HG03060 (cell line): Measurements from ENCODE around the gene ABHD16A.
A peak's percentile ranks its signal among the peaks of the same experiment; 100 is the strongest.

ENCODE experiments used
- ATAC-seq: cut with Tn5 transposase; IDR thresholded peaks from one replicate; pipeline ENCODE4 v1.9.1; 2021; ENCODE audit warnings: low read depth, moderate number of reproducible peaks; ENCODE audit not compliant: unreplicated experiment

Gene ABHD16A

GRCh38 chr6:31732029-31732428 lies 28.9 kb upstream of the ABHD16A start:
- ATAC-seq: no peak

- ATAC-seq: no peak
Measured at GRCh38 chr6:31730631-31731086, 27.5 kb upstream of the ABHD16A start.

GRCh38 chr6:31729979-31730630 lies 27.0 kb upstream of the ABHD16A start:
- ATAC-seq: no peak

DNA sequence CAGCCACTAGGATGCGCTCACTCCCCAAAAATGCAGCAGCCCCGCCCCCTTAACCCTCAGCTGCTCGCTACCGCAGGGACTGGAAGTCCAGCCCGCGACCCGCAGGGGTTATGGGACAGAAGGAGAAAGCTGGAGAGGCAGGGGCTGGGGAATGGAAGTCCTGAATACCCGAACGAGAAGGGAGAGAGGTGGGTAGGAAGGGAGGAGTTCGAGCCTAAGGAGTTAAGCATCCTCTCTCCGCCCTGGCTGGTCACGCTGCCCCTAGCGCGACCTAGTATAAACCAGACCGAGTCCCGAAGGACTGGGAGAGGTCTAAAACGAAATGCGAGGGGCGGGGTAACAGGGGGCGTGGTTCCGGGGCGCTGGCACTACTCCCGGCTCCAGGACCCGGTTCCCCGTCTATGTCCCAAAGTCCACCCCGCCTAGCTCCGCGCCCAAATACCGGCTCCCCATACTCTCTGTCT lies 26.4 kb upstream of the ABHD16A start:
- no peak for ATAC-seq

DNA sequence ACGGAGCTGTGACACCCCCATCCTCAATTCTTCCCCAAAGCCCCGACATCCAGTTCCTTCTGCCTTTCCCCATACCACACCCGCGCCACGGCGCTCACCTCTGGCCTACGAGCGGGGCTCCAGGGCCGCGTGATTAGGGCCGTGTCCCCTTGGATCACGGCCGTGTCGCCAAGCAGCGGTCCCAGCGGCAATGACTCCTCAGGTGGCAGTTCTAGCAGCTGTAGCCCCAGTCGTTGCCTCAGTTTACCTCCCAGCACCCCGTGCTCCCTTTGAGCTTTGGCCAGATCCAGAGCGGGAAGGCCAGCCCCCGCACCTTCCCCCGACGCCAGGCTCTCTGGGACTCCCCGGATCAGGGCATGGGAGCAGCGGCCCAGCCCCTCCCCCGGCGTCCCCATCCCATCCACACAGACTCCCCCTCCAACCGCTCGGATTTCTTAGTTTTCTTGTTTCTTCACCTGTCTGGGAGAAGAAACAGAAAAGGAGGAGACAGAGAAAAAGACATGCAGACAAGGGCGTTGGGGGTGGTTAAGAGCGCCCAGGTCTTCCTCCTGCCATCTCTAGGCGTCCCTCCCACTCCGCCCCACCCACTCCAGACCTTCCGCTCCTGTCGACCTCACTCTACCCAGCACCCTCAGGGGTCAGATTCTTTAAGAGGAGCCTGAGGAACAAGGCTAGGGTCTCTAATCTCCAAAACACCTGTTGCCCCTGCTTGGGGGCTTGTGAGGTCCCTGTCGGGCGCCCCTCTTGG lies 25.8 kb upstream of the ABHD16A start, which contains the start of gene DDAH2:
TSS of gene DDAH2 (minus strand) at position 533 of the 748 bp plus-strand sequence. CDS start at position 395, 138 bp downstream.
- no peak for ATAC-seq

GRCh38 chr6:31727717-31728671 lies 24.9 kb upstream of the ABHD16A start:
- ATAC-seq: no peak

GRCh38 chr6:31727034-31727716 lies 24.1 kb upstream of the ABHD16A start:
- peak; percentile 42 for ATAC-seq

DNA sequence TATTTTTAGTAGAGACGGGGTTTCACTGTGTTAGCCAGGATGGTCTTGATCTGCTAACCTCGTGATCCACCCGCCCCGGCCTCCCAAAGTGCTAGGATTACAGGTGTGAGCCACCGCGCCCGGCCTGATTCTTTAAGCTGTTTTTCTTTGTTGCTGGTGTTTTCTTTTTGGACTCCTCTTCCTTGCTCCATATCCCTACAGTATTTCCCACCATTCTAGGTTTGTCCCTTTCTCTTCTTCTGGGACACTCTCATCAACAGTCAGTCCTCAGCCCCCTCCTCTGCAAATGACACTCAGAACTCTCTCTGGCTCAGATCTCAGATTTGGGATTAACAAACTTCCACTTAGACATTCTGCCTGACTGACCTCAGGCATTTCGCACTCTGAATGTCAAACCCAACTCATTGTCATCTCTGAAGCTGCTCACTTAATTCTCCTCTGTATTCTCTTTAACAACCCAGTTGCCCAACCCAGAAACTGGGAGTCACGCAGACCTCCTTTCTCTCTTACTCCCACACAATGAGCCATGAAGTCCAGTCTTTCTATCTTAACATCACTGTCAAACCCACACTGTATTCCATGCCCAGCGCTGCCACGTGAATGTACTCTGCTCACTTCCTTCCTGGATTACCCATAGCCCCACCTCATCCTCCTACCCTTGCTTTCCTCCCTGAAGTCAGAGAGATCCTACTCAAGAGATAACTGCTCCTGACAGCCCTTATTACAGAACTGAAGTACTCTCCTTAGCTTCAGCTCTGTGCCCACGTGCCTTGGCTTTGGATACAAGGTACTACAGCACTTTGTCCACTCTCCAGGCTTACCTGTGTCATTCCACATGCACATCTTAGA lies 22.6 kb upstream of the ABHD16A start:
- ATAC-seq: no peak

DNA sequence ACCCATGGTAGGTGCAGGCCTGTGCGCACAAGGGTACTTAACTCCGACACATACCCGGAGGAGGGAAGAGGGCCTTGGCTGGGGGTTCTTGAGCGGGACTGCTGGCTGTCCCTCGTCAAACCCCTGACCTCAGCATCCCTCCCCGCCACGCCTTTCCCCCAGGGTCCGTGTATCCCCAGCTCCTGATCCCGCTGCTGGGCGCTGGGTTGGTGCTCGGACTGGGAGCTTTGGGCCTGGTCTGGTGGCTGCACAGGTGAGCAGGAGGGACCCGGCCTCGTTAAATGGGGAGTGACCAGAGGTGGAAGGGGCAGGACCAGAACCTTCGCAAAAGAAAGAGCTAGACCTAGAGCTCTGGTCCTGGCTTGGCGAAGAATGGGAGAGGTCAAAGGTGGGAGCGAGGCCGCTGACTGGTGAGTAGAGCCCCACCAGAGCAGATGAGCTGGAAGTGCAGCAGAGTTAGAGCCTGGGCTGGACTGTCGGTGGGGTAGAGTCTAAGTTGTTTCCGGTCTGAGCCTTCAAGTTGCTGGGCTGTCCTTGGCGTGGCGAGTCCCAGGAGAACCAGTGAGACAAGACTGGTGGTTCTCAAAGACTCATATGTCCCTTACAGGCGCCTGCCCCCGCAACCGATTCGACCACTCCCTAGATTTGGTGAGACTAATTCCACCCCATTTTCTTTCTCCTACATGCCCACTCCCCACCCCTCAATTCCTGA lies 21.0 kb upstream of the ABHD16A start:
- ATAC-seq: no peak

DNA sequence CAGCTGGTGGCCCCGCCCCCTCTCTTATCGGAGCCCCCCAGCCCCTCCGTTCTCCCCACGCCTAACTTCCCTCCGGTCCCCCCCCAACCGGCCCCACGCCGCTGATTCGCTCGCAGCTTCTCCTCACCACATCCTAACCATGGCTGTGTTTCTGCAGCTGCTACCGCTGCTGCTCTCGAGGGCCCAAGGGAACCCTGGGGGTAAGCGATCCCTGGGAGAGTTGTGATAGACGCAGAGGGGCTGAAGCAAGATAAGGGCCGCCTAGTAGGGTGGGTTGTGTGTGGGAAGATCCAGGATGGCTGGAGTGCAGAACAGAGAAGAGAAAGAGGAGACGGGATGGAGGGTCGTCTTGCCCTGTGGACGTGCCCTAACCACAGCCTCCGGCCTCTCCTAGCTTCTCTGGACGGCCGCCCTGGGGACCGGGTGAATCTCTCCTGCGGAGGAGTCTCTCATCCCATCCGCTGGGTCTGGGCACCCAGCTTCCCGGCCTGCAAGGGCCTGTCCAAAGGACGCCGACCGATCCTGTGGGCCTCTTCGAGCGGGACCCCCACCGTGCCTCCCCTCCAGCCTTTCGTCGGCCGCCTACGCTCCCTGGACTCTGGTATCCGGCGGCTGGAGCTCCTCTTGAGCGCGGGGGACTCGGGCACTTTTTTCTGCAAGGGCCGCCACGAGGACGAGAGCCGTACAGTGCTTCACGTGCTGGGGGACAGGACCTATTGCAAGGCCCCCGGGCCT lies 20.3 kb upstream of the ABHD16A start, which contains the start of gene MPIG6B:
TSS of gene MPIG6B (plus strand) at position 129 of the 735 bp plus-strand sequence. CDS start at position 140, 11 bp downstream.
- no peak for ATAC-seq

GRCh38 chr6:31722173-31722572 lies 19.0 kb upstream of the ABHD16A start:
- ATAC-seq: no peak

GRCh38 chr6:31721351-31722020 lies 18.4 kb upstream of the ABHD16A start, which contains the start of gene LY6G6C:
TSS of gene LY6G6C (minus strand) at chr6:31721746. CDS start at chr6:31721679, 67 bp downstream.
- ATAC-seq: no peak

GRCh38 chr6:31720196-31720770 lies 17.2 kb upstream of the ABHD16A start:
- no peak for ATAC-seq

- ATAC-seq: no peak
Measured at GRCh38 chr6:31719001-31719400, 15.9 kb upstream of the ABHD16A start.

DNA sequence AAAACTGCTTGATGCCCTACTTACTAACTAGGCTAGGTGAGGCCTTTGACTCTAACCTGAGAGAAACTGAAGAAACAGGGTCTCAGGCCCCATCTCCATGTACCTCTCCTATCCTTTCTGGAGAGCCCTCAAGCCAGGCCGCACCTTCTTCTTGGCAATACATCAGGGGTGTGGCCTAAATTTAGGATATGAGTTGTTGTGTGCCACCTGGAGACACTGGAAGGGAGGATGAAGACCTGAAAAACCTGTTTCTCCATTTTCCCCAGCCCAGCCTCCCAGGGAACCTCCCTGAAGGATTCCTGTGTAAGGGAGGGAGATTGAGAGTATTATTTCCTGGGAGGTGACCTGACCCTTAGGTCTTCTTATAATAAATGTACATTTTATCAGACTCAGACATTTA lies 15.1 kb upstream of the ABHD16A start:
- no peak for ATAC-seq

- no peak for ATAC-seq
Measured at GRCh38 chr6:31717499-31718222, 14.5 kb upstream of the ABHD16A start.
